Stomach (tissue), 9 donors: Measurements from ENCODE around the gene EVA1C. TPM values are rescaled to one million over a fixed set of nuclear protein-coding genes. Genes with fewer than 3 reads are reported as not detected.
A peak's percentile ranks its signal among the peaks of the same experiment; 100 is the strongest.
"Not testable (repeated sequence)": the region's sequence is repeated elsewhere in the genome, so short reads cannot be mapped to it uniquely, and the experiment has no call there.

Experiments
- DNase-seq, 2 donors: peaks; one replicate each; pipeline versions ENCODE4 v3.0.0 to v3.0.0-alpha.2; 2013 to 2019
- H3K27ac ChIP-seq, 5 donors: fragments of 200-600 bp in 4 of 5; sonication (generic) in 4 of 5; one replicate each; pipeline ENCODE4 v1.5.1; 2013 to 2019; ENCODE audit warnings: mild to moderate bottlenecking in 1 of 5, moderate library complexity in 1 of 5
- H3K27me3 ChIP-seq, 3 donors: fragments of 200-600 bp; sonication (generic); one replicate each; pipeline ENCODE4 v1.5.1; 2017 to 2019; ENCODE audit warnings: mixed run types in 1 of 3
- H3K36me3 ChIP-seq, 4 donors: fragments of 200-600 bp; sonication (generic); 1 replicate in 3 of 4; 2 replicates in 1 of 4; pipeline ENCODE4 v1.5.1; 2016 to 2019
- H3K4me1 ChIP-seq, 4 donors: fragments of 200-600 bp; sonication (generic); one replicate each; pipeline ENCODE4 v1.5.1; 2016 to 2019
- H3K4me3 ChIP-seq, 4 donors: fragments of 200-600 bp; sonication (generic) in 3 of 4; one replicate each; pipeline ENCODE4 v1.5.1; 2016 to 2019; ENCODE audit warnings: mild to moderate bottlenecking in 1 of 4
- H3K9me3 ChIP-seq, 4 donors: fragments of 200-600 bp; sonication (generic); one replicate each; pipeline ENCODE4 v1.5.1; 2016 to 2019
- EP300 ChIP-seq: sonication (generic); formaldehyde crosslinking; IDR thresholded peaks from one replicate; pipeline ENCODE4 v1.6.1; 2017; ENCODE audit warnings: antibody characterized with exemption
- POLR2A ChIP-seq, 4 donors: fragments of 450-650 bp; IDR thresholded peaks; one replicate each; pipeline ENCODE4 v1.6.1; 2016; ENCODE audit warnings: antibody characterized with exemption in 4 of 4, control low read depth in 2 of 4, mild to moderate bottlenecking in 1 of 4, moderate library complexity in 1 of 4
- POLR2AphosphoS5 ChIP-seq, 3 donors: sonication (generic); formaldehyde crosslinking; IDR thresholded peaks; one replicate each; pipeline ENCODE4 v1.6.1; 2016; ENCODE audit warnings: antibody characterized with exemption in 3 of 3
- WGBS, 5 donors: extraction: QIAGEN DNeasy Blood & Tissue Kit in 3 of 5; methylation state at CpG; one replicate each; pipeline versions ENCODE4 v1.1.5 to v1.1.7; 2013 to 2018; 5-methylcytosine and 5-hydroxymethylcytosine counted together
- intact Hi-C: fragments of 100-400 bp; cut with DNase I; formaldehyde crosslinking; loops from one replicate; pipeline ENCODE4 v1.15.1; 2023; ENCODE audit warnings: low total_unique reads
- polyA plus RNA-seq, 3 donors: library from polyadenylated mRNA; stranded (reverse); fragments of 200-250 nt; gene quantifications; one replicate each; pipeline ENCODE4 v1.2.3, GENCODE V29; 2013
- total RNA-seq, 5 donors: library from RNA; depleted of rRNA; stranded (reverse); fragments of >200 nt; gene quantifications; one replicate each; pipeline versions ENCODE4 v1.1.0 to v1.2.3, GENCODE V29; 2014 to 2016
- TF ChIP-seq, protein P1 (sequence below), 7 experiments: fragments of 450-650 bp in 4 of 7; fragments of 200-600 bp in 3 of 7; sonication (generic) in 3 of 7; IDR thresholded peaks; one replicate each; pipeline ENCODE4 v1.5.1; 2016 to 2019; ENCODE audit warnings: antibody characterized with exemption in 7 of 7, control low read depth in 2 of 7, mild to moderate bottlenecking in 1 of 7
- donor health status: healthy with polysubstance abuse.
- donor health status: Bipolar disorder and iron deficiency.
- donor health status: healthy.

Gene EVA1C
- total and polyA plus RNA-seq, 8 donors: 10.6 to 142 (median 42.9) TPM

DNA sequence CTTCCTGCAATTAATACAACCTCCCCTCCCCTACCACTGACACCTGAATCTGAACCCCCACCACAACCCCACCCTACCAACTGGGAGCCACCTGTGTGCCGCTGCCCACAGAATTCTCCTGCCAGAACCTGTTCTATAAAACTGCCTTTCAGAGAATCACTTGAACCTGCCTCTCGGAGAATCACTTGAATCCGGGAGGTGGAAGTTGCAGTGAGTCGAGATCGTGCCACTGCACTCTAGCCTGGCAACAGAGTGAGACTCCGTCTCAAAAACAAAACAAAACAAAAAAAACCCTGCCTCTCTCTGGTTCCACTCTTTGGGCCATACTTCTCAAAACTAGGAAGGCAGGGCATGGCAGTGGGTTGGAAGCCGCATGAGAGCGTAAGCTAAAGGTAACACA is 25.4 kb upstream of the EVA1C start:
- intact Hi-C loops: no loop called here
- Histone ChIP-seq H3K9me3 (no peaks in the 10 kb centered on the region), H3K4me3 (no peak overlapping the region), H3K36me3 (peaks cover 20 to 47% (median 34%) of the 10 kb centered on the region in 4 donors), H3K4me1 (peaks cover 10 to 42% (median 28%) of the 10 kb centered on the region in 4 donors), H3K27ac (no peak overlapping the region), H3K27me3 (no peaks in the 10 kb centered on the region)
- DNase-seq: no peak
- TF ChIP-seq POLR2AphosphoS5 (IDR thresholded peaks at IDR 0.05) (no peak), EP300 (no peak)
- 94 to 97% (median 96%) methylated on average over 8 of the region's 8 CpGs for WGBS, 5 donors

DNA sequence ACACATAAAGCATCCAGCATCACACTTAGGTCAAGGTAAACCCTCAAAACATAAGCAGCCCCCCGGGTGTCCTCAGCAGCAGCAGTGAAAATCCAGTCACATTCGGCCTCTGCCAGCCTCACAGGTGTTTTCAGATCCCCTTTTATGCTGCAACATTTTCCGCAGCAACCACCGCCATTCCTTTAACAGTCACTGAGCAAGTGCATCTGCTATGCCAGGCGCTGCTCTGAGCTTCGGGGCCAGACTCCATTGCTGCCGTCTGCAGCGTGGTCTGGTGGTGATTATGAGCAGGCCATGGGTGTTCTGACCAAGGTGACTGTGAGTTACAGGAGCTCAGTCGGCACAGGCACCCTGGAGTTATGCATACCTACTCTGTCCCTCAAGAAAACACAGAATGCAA is 24.2 kb upstream of the EVA1C start:
- TF ChIP-seq, protein P1, sequence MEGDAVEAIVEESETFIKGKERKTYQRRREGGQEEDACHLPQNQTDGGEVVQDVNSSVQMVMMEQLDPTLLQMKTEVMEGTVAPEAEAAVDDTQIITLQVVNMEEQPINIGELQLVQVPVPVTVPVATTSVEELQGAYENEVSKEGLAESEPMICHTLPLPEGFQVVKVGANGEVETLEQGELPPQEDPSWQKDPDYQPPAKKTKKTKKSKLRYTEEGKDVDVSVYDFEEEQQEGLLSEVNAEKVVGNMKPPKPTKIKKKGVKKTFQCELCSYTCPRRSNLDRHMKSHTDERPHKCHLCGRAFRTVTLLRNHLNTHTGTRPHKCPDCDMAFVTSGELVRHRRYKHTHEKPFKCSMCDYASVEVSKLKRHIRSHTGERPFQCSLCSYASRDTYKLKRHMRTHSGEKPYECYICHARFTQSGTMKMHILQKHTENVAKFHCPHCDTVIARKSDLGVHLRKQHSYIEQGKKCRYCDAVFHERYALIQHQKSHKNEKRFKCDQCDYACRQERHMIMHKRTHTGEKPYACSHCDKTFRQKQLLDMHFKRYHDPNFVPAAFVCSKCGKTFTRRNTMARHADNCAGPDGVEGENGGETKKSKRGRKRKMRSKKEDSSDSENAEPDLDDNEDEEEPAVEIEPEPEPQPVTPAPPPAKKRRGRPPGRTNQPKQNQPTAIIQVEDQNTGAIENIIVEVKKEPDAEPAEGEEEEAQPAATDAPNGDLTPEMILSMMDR (IDR thresholded peaks at IDR 0.05): no peak
- TF ChIP-seq POLR2A (IDR thresholded peaks at IDR 0.05): no peak
- no peak for TF ChIP-seq EP300
- no peak for TF ChIP-seq POLR2AphosphoS5 (IDR thresholded peaks at IDR 0.05)
- H3K4me3 ChIP-seq: no peak overlapping the region
- no peaks in the 10 kb centered on the region for H3K9me3 ChIP-seq
- WGBS, 5 donors: 77 to 86% (median 83%) methylated on average over 9 of the region's 9 CpGs
- H3K36me3 ChIP-seq: peaks cover 10 to 36% (median 23%) of the 10 kb centered on the region in 4 donors
- no peak for DNase-seq
- H3K4me1 ChIP-seq: peaks cover 15 to 39% (median 33%) of the 10 kb centered on the region in 4 donors
- no peaks in the 10 kb centered on the region for H3K27me3 ChIP-seq
- intact Hi-C loops: no loop called here
- no peak overlapping the region for H3K27ac ChIP-seq

DNA sequence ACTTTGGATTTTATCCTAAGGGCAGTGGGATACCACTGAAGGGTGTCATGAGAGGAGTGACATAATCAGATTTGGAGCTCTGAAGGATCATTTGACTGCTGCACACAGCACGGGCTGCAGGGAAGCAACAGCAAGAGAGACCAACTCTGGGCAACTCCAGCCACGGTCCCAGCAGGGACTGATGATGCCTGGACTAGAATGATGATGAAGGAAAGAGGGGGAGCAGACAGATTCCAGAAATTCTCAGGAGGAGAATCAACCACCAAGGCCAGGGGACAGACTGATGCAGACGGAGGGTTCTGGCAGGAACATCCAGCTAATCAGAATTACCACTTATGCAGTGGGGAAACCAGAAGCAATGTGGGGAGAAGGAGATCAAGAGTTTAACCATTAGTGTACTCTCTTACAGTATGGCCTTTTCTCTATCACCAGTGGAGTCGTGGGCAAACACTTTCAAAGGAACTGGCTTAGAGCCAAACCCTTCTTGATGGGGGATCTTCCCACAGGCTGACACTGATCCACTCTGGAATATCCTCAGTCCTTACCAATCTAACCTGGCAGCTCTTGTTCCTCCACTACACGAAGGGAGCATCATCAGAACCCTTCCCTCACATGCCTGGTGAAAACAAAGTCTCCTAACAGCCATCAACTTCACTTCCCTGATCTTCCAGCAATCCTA is 23.0 kb upstream of the EVA1C start:
- no peak for DNase-seq
- no peak overlapping the region for H3K27ac ChIP-seq
- H3K4me3 ChIP-seq: no peak overlapping the region
- H3K4me1 ChIP-seq: peaks cover 15 to 47% (median 36%) of the 10 kb centered on the region in 4 donors
- no peaks in the 10 kb centered on the region for H3K9me3 ChIP-seq
- TF ChIP-seq POLR2AphosphoS5 (IDR thresholded peaks at IDR 0.05) (no peak), EP300 (no peak), POLR2A (IDR thresholded peaks at IDR 0.05) (no peak)
- TF ChIP-seq, protein P1 (IDR thresholded peaks at IDR 0.05): no peak
- intact Hi-C loops: loop anchor here (10.0 kb wide), 1 partner anchor 215 kb away; no protein-coding TSS in a partner anchor
- no peaks in the 10 kb centered on the region for H3K27me3 ChIP-seq
- H3K36me3 ChIP-seq: peaks cover 0 to 24% (median 11%) of the 10 kb centered on the region in 4 donors
- 68 to 75% (median 72%) methylated on average over 5 of the region's 5 CpGs for WGBS, 5 donors

DNA sequence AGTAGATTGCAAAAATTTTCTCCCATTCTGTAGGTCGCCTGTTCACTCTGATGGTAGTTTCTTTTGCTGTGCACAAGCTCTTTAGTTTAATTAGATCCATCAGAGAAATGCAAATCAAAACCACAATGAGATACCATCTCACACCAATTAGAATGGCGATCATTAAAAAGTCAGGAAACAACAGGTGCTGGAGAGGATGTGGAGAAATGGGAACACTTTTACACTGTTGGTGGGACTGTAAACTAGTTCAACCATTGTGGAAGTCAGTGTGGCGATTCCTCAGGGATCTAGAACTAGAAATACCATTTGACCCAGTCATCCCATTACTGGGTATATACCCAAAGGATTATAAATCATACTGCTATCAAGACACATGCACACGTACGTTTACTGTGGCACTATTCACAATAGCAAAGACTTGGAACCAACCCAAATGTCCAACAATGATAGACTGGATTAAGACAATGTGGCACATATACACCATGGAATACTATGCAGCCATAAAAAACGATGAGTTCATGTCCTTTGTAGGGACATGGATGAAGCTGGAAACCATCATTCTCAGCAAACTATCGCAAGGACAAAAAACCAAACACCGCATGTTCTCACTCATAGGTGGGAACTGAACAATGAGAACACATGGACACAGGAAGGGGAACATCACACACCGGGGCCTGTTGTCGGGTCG is 21.8 kb upstream of the EVA1C start:
- H3K36me3 ChIP-seq: peaks cover 0 to 14% (median under 1%) of the 10 kb centered on the region in 4 donors
- H3K27ac ChIP-seq, DNase-seq, H3K9me3 ChIP-seq, H3K27me3 ChIP-seq, H3K4me3 ChIP-seq: not testable (repeated sequence)
- 86 to 93% (median 88%) methylated on average over 8 to 10 of the region's 11 CpGs for WGBS, 5 donors
- intact Hi-C loops: loop anchor here (10.0 kb wide), 1 partner anchor 214 kb away; no protein-coding TSS in a partner anchor
- peaks cover 15 to 47% (median 36%) of the 10 kb centered on the region in 4 donors for H3K4me1 ChIP-seq

DNA sequence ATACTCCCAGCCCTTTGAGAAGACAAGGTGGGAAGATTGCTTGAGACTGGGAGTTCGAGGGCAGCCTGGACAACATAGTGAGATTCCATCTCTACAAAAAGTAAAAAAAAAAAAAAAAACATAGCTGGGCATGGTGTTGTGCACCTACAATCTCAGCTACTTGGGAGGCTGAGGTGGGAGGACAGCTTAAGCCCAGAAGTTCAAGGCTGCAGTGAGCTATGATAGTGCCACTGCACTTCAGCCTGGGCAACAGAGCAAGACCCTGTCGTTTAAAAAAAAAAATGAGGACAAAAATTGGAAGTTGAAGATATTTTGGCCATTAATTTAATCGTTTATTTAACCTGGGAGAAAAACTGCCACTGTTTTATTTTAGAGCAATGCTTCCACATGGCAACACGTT is 20.8 kb upstream of the EVA1C start:
- intact Hi-C loops: loop anchor here (10.0 kb wide), 1 partner anchor 213 kb away; no protein-coding TSS in a partner anchor
- TF ChIP-seq POLR2A (IDR thresholded peaks at IDR 0.05) (no peak), POLR2AphosphoS5 (IDR thresholded peaks at IDR 0.05) (no peak), EP300 (no peak)
- TF ChIP-seq, protein P1 (IDR thresholded peaks at IDR 0.05): no peak
- 61 to 73% (median 66%) methylated on average over 4 of the region's 4 CpGs for WGBS, 5 donors
- H3K9me3 ChIP-seq: no peaks in the 10 kb centered on the region
- peaks cover 0 to 6% (median 0%) of the 10 kb centered on the region in 3 donors for H3K27me3 ChIP-seq
- H3K27ac ChIP-seq: peak overlapping the region in 1 of 5 donors; percentile 94
- no peak for DNase-seq
- peaks cover 15 to 40% (median 28%) of the 10 kb centered on the region in 4 donors for H3K4me1 ChIP-seq
- peak overlapping the region; percentile 98 to 100 (median 100) for H3K4me3 ChIP-seq
- H3K36me3 ChIP-seq: peaks cover 0 to 14% (median 0%) of the 10 kb centered on the region in 4 donors
